ENCODE results near the gene TMEM242.

Gene TMEM242

DNA sequence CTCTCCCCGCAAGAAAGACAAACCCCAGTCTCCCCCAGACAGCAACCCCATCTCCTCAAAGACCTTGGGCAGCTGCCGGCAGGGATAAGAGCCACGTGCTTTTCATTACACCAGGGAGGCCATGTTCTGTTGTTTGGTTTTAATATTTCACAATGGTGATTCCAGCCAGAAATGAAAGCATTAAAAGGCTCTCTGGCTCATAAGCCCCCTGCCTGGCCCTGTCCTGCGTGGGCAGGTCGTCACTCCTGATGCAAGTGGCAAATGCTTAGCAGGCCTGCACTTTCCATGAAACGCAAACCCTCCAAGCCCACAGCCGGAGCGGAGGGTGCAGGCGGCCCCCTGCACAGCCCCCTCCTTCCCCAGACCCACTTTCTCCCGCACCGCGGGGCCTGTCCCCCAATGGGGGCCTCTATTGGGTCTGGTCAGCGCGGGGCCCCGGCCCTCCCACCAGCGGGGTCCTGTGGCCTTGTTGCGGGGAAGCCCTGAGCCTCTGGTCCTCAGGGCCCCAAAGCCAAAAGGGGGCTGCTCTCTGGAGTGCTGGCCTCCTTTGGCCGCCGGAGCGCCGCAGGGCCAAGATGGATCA, 77.2 kb downstream of the TMEM242 start:
- DNase-seq: no peak

DNA sequence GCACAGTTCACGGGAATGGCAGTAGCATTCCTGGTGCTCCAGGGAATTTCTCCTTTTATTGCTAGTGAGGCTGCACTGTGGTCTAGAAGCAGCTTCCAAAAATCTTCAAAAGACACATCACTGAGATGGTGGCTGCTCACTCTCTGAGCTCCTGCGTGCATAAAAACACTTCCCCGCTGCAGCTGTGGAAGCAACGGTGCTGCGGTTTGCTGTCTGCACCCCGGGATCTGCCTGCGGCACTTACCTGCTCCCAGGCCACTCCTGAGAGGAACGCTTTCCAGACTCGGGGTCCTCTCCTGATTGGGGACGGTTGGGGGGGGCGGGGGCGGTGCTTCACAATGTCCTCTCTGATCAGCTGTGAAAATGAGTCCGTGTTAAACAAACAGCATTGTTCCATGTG, 77.9 kb downstream of the TMEM242 start:
- DNase-seq: no peak

DNA sequence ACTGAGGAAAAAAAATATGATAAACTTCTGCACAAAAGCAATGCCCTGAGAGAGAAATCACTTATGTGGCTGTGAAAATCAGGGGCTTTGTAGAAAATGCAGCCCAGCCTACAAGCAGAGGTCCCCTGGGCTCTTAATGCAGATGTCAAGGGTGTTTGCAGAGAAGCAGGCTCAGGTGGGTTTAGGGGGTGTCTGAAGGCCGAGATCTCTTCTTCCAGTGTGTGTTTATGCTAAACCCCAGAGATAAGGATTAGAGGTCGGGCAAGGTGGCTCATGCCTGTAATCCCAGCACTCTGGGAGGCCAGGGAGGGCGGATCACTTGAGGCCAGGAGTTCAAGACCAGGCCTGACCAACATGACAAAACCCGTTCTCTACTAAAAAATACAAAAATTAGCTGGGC, 78.5 kb downstream of the TMEM242 start:
- DNase-seq: no peak

DNA sequence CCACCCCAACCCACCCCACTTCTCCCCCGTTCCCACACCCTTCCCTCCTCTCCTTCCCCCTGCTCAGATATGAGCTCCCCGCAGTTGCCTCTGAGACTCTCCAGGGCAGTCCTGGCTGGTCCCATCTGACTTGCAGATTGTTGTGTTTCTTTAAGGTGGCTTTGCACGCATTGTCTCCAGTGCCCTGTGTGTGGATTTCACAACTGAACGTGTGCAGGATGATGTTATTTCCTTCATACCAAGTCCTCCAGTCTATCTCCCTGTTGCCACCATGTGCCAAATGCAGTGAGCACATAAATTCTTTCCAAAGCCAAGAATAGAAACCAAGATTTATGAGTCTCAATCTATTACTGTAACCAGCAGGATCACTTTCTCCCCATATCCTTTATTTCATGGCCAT, 79.1 kb downstream of the TMEM242 start:
- no peak for DNase-seq

DNA sequence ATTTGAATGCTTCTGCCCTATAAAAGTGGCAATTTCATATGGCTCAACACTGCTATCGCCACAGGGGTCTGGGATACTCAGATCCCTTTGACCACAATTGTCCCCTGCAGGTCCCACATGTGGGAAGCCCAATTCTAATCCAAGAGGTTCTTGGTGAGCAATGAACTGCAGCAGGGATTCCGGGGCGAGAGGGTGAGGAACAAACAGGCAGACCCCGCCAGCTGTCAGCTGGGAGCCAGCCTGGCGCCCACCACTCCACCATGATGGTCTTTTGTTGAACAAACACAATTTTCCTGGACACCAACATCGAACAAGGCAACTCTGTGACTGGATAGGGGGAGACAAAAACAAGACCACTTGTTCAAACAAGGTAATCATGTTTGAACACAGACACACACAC, 80.5 kb downstream of the TMEM242 start:
- DNase-seq: no peak

DNA sequence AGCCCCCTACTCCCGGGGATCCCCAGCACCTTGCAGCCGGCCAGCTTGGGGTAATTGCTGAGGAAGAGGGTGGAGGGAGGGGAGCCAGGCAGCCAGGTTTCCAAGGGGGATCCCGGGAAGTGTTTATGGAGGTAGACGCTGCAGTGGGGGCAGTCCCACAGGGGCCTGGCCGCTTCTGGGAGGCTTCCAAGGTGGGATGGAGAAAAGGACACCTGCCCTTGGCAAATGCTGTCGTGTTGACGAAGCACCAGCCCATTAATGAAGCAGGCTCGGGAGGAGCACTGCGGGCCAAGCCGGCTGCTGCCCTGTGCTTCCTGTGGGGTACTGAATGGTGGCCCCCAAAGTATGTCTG, 82.4 kb downstream of the TMEM242 start:
- no peak for DNase-seq

DNA sequence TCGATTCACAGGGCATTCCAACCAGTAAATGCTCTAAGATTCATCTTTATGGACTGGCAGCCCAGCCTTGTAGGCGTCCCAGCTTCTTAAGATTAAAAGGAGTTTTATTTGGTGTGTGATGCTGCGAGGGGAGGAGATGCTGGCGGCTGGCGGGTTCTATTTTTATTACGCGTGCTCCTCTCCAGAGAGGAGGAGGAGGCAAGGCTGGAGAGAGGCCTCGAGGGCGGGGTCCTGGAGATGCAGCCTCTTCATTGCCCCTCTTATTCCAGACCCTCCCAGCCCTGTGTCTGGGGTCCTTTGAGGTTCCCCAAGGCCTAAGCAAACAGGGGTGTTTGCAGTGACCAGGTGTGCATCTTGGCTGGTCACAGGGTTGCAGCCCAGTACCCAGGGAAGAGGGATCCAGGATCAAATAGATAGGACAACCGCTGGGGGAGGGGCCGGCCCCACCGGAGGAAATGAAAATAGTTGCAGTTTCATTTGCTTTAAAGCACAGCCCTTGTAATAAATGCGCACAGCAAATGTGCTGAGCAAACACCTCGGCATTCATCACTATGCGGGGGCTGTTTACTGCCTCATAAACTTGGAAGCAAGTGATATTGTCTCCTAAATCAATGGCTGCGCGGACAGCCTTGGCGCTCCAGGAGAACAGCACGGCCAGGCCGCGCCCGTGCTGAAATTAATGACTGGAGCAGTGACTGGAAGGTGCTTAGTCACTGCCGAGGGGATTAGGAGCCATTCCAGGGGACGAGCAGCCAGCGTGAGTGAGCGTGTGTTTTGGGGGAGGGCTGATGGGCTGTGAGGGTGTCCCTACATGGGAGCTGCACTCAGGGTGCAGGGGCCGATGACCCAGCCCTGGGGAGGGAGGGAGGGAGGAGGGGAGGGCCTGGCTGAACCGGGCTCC, 83.0 kb downstream of the TMEM242 start:
- DNase-seq: peak; percentile 48

- DNase-seq: no peak
Measured at GRCh38 chr6:157239671-157240058, 83.7 kb downstream of the TMEM242 start.
